GDM1 (cell line): ENCODE results near the gene CRADD.
"Not testable (repeated sequence)": the region's sequence is repeated elsewhere in the genome, so short reads cannot be mapped to it uniquely, and the experiment has no call there.

Experiments
- DNase-seq: peaks from one replicate; lab custom pipeline; 2025; lab: John Stamatoyannopoulos, UW

CRADD gene

GRCh38 chr12:93784339-93785086 lies 107.3 kb downstream of the CRADD start:
- no peak for DNase-seq

GRCh38 chr12:93785249-93786010 lies 108.3 kb downstream of the CRADD start:
- DNase-seq, result no peak

GRCh38 chr12:93786656-93787397 lies 109.7 kb downstream of the CRADD start:
- no peak for DNase-seq

- DNase-seq, result no peak
Measured at GRCh38 chr12:93788853-93789252, 111.7 kb downstream of the CRADD start.

GRCh38 chr12:93789767-93790166 lies 112.6 kb downstream of the CRADD start:
- no peak for DNase-seq

GRCh38 chr12:93790472-93791152 lies 113.4 kb downstream of the CRADD start:
- DNase-seq, result no peak

GRCh38 chr12:93793007-93793406 lies 115.8 kb downstream of the CRADD start:
- no peak for DNase-seq

- no peak for DNase-seq
Measured at GRCh38 chr12:93793983-93794382, 116.8 kb downstream of the CRADD start.

GRCh38 chr12:93794738-93795137 lies 117.6 kb downstream of the CRADD start:
- DNase-seq, result no peak

GRCh38 chr12:93795352-93795751 lies 118.2 kb downstream of the CRADD start:
- DNase-seq, result no peak

GRCh38 chr12:93796729-93797128 lies 119.6 kb downstream of the CRADD start:
- DNase-seq, result no peak

GRCh38 chr12:93798279-93799151 lies 121.3 kb downstream of the CRADD start:
- DNase-seq, result no peak

- not testable (repeated sequence) for DNase-seq
Measured at GRCh38 chr12:93801666-93802065, 124.5 kb downstream of the CRADD start.

GRCh38 chr12:93802293-93802692 lies 125.1 kb downstream of the CRADD start:
- no peak for DNase-seq

- no peak for DNase-seq
Measured at GRCh38 chr12:93802698-93803423, 125.7 kb downstream of the CRADD start.

- DNase-seq, result no peak
Measured at GRCh38 chr12:93803424-93803807, 126.2 kb downstream of the CRADD start.

- DNase-seq, result no peak
Measured at GRCh38 chr12:93804392-93805179, 127.4 kb downstream of the CRADD start.

- no peak for DNase-seq
Measured at GRCh38 chr12:93805736-93806141, 128.6 kb downstream of the CRADD start.

GRCh38 chr12:93807354-93807753 lies 130.2 kb downstream of the CRADD start:
- no peak for DNase-seq
